ENCODE data around the gene RSF1.

The RSF1 gene

DNA sequence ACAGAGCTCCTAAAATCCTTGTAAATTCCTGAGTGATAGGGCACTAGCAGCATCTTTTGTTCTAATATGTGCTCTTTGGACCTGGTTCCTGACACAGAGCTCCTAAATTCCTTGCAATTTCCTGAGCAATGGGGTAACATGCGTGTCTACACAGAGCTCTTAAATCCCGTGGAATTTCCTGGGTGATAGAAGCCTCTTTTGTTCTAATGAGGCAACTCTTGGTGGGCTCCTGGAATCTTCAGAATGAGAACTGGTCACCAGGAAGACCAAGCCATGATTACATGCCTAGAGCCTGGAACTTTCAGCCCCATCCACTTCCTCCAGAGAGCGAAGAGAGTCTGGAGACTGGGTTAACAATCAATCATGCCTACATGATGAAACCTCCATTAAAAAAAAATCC, 19.0 kb downstream of the RSF1 start:
- DNase-seq (ENCODE audit: low read depth in 2 of 2), result no peak

DNA sequence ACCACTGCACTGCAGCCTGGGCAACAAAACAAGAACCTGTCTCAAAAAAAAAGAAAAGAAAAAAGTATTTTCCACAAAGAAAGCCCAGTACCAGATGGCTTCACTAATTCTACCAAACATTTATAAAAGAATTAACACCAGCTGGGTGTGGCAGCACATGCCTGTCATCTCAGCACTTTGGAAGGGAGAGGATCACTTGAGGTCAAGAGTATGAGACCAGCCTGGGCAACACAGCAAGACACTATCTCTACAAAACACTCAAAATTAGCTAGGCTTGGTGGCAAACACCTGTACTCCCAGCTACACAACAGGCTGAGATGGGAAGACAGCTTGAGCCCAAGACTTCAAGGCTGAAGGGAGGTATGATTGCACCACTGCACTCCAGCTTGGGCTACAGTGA, 20.1 kb downstream of the RSF1 start:
- DNase-seq (ENCODE audit: low read depth in 2 of 2), result no peak

DNA sequence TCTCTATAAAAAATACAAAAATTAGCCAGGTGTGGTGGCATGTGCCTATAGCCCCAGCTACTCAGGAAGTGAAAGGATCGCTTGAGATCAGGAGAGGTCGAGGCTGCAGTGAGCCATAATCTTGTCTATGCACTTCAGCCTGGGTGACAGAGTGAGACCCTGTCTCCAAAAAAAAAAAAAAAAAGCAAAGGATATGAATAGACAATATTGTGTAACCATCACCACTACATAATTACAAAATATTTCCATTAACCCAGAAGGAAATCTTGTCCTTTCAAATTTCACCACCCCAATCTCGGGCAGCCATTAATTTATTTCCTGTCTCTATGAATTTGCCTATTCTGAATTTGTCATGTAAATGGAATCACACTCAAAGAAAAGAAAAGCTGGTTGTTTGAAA, 21.2 kb downstream of the RSF1 start:
- no peak for DNase-seq (ENCODE audit: low read depth in 2 of 2)

DNA sequence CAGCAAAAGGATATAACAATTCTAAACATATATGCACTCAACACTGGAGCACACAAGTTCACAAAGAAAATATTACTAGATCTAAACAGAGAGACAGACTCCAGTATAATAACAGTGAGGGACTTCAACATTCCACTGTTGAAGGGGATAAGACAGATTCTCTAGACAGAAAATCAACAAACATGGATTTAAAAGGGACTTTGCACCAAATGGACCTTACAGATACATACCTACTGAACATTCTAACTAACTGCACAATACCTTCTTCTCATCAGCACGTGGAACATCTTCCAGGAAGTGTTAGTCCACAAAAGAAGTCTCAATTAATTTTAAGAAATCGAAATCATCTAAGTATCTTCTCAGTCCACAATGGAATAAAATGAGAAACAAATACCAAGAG, 26.6 kb downstream of the RSF1 start:
- DNase-seq (ENCODE audit: low read depth in 2 of 2), result no peak

DNA sequence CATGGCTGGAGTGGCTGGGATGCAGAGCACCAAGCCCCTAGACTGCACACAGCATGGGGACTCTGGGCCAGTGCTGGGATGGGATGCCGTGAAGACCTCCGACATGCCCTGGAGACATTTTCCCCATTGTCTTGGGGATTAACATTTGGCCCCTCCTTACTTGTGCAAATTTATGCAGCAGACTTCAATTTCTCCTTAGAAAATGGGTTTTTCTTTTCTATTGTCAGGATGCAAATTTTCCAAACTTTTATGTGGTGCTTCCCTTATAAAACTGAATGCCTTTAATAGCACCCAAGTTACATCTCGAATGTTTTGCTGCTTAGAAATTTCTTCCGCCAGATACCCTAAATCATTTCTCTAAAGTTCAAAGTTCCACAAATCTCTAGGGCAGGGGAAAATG, 29.2 kb downstream of the RSF1 start:
- DNase-seq (ENCODE audit: low read depth in 2 of 2), result no peak

DNA sequence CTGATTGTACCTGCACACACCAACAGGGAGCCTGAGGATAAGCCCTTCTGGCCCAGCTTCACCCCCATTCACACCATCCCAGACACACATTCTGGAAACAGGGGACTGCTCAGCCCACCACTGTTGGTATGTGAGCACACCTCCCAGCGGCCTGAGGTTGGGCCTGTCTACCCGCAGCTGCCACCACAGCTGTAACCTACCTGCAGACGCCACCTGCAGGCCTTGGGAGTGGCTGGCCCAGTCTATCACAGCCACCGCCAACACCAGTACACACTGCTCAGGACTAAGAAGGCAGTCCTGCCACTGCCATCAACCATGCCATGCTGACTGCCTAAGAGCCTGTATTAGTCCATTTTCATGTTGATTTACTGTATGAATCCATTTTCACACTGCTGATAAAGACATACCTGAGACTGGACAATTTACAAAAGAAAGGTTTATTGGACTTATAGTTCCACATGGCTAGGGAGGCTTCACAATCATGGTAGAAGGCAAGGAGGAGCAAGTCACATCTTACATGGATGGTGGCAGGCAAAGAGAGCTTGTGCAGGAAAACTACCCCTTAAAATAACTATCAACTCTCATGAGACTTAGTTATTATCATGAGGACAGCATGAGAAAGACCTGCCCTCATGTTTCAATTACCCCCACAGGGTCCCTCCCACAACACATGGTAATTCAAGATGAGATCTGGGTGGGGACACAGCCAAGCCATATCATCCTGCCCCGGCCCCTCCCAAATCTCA, 30.6 kb downstream of the RSF1 start:
- no peak for DNase-seq (ENCODE audit: low read depth in 2 of 2)

DNA sequence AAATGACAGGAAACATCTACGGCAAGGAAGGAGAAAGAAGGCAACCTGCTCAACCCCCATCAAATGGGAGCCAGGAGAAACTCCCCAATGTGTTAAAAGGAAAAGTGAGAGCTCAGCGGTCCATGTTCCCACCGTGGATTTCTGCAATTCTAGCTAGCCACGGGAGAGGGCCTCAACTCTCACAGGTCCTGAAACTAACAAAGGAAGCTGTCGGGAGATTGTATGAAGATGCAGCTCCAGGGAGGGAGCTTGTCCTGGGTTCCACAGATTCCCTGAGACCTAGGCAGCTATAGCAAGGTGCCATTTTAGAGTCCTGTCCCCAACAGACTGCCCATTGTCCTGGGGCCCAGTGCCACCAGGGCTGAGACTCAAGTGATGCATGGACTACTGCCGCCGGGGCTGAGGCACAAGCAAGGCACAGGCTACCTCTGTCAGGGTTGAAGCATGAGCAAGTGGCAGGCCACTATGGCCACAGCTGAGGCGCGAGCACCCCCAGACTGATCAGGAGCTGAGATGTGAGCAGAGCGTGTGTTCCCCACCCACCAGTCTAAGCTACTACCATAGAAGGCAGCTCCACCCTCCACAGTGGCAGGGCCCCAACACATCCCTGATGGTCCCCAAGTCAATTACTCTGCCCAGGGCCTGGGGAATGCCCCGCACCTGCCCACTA, 31.3 kb downstream of the RSF1 start:
- no peak for DNase-seq (ENCODE audit: low read depth in 2 of 2)

DNA sequence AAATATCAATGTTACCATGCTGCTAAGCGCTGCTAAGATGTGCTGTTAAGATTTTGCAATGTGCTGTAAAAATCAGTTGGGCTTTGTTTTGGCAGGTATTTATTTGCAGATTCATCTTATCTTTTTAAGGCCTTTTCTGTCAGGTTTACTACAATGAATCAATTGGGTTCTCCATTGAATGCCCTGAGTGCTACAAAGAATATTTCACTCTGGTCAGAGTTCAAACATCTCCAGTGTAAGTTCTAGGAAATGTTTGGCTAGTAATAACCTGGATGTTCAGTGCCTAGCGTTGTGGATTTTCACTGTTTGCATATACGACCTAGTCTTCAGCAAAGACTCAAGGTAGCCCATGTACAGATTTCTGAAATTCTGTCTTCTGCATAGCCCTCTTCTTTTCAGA, 36.0 kb downstream of the RSF1 start:
- DNase-seq (ENCODE audit: low read depth in 2 of 2), result no peak

DNA sequence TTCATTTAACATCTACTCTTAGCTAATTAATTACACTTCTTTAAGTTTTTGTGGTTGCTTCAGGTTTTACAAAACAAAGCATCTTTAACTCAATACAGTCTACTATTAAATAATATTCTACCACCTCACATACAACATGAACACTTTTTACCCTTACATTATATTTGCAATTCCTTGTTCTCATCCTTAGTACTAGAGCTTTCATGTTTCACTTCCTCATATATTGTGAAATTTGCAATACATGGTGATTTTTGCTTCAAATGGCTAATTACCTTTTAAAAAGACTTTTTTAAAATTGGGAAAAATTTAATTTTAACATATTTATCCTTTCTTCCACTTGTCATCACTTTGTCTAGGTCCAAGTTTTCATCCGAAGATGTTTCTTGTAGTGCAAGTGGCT, 37.5 kb downstream of the RSF1 start:
- DNase-seq (ENCODE audit: low read depth in 2 of 2), result no peak

DNA sequence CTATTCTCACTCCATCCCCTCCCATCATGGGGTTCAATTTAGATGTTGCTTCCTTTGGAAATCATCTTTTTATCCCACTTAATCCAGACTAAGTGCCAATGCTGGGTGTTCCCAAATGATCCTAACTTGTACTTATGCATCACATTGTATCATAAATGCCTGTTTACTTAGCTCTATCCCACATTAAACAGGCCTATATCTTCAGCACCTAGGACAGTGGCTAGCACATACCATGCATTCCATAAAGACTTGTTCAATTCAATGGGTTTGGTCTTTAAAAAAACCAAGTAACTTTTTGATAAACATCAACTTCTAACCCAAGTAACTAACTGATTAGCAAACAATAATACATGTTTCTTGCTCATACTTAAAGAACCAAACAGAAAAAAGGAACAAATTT, 40.6 kb downstream of the RSF1 start:
- DNase-seq (ENCODE audit: low read depth in 2 of 2), result no peak

DNA sequence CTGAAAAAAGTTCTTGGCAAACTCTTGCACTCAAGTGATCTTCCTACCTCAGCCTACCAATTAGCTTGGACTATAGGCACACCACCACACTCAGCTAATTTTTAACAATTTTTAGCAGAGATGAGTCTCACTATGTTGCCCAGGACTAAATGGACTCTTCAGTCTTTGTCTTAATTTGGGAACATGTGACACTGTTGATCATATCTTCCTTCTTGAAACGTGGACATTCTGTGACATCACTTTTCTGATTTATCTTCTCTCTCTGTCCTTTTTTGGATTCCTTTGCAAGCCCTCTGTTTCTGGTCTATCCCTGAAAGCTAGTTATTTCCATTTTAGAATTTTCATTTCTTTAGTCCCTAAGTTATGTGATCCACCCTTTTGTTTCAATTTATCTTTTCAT, 42.0 kb downstream of the RSF1 start:
- DNase-seq (ENCODE audit: low read depth in 2 of 2), result no peak

DNA sequence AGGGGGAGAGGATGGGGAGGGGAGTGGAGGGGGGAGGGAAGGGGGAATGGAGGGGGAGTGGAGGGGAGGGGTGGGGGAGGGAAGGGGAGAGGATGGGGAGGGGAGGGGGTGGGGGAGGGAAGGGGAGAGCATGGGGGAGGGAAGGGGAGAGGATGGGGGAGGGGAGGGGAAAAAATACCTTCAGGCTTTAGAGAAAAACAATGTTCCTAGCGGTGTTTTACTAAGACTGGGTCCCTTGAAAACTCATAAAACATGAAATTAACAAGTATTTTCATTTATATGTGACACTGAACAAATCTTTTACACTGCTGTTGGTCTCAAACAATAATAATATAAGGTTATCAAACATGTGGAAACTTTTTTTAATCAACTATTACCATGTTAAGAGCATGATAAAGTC, 42.4 kb downstream of the RSF1 start:
- no peak for DNase-seq (ENCODE audit: low read depth in 2 of 2)

DNA sequence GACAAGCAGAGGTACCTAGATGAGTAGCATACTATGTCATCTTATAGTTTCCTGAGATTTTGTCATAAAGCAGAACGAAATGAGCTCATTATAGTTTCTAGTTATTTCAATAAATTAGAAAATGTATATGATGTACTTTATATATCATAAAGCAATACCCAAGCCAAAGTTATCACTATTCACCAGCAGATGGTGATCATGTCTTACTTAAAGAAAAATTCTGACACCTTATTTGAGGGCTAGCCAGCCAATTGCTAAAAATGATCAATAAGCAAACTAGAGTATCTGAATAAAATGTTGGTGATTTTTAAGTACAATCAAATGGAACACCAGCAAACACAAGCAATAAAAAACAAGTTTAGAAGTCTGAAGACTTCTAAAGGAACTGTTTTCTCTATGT, 44.1 kb downstream of the RSF1 start:
- DNase-seq (ENCODE audit: low read depth in 2 of 2), result no peak

DNA sequence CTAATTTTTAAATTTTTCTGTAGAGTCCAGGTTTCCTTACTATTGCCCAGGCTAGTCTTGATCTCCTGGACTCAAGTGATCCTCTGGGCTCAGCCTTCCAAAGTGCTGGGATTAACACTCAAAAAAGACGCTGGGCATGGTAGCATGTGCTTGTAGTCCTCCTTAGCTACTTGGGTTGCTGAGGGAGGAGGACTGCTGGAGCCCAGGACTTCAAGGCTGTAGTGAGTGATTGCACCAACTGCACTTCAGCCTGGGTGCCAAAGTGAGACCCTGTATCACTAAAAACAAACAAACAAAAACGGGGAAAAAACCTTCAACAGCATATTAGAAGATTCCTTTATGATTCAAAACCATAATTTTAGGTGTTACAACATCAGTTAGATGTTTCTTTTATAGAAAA, 44.6 kb downstream of the RSF1 start:
- DNase-seq (ENCODE audit: low read depth in 2 of 2), result no peak

DNA sequence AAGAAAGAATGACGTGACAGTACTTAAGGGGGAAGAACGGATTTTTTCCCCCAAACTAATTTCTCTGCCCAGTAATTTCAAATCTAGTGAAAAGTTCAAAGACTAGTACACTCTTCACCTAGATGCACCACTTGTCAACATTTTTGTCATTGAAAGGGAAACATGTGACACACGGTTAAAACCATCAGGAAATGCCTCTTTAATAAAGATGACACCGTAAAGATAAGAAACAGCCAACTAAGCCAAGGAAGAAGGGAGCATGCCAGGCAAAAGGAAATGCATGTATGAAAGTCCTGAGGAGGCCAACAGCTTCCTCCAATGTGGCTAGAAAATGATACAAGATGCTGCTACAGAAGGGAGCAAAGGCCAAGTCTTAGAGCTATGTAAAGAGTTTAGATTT, 49.4 kb downstream of the RSF1 start:
- no peak for DNase-seq (ENCODE audit: low read depth in 2 of 2)

DNA sequence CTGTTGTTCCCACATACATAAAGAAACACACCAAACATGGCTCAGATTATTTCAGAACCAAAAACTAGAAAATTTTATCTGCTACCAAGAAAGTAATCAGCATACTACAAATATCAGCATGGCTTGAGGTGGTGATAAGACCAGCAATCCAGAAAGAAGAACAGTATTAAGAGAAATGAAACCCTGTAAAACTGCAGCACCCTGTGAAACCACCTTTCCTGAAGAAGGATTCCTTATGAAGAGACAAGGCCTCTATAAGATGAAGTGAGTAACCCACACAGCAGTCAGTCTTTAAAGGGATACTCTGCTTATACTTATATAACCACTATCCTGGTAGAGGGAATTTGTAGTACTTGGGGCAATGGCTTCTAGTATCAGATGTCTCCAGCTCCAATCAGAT, 49.9 kb downstream of the RSF1 start:
- no peak for DNase-seq (ENCODE audit: low read depth in 2 of 2)

DNA sequence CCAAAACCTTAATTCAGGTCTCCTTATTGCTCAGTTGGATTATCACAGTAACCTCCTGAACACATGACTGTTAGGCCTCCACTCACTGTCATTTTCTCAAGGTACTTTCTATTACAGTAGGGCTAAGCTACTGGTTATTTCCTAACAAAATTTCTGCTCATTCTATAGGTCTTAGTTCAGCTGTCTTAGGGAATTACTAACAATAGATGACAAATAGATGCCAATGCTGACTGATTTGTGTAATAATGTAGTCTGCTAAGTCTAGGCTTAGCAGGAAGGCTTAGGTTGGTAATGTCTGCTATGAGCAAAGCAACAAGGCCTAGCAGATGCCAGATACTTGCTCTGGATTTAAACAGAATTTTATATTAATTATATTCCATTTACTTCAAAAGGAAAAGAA, 58.1 kb downstream of the RSF1 start:
- DNase-seq (ENCODE audit: low read depth in 2 of 2), result no peak

DNA sequence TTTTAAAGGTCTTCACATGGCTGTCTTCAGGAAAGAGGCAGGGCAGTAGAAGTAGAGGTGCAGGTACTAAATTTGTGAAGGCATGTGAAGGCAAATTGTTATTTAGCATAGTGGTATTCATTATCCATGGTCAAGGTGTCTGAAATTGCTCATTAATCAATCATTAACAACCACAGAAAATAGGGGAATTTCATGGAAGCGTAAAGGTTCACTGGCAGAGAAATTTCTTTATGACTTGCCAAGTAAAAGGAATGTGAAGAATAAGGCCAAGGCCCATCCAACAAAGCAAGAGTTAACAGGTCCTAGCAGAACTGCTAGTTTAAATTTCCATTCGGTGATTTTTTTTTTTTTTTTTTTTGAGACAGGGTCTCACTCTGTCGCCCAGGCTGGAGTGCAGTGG, 59.0 kb downstream of the RSF1 start:
- DNase-seq (ENCODE audit: low read depth in 2 of 2), result no peak

DNA sequence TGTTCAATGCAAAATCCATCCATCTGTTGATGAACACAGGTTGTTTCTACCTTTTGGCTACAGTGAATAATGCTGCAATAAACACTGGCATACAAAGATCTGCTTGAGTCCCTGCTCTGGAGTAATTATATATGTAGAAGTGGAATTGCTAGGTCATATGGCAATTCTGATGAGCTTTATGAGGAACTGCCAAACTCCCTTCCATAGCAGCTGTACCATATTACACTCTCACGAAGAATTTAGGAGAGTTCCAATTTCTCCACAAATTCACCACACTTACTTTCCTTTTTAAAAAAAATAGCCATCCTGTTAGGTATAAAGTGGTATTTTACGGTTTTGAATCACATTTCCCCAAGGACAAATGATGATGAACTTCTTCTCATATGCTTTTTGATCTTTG, 62.2 kb downstream of the RSF1 start:
- DNase-seq (ENCODE audit: low read depth in 2 of 2), result no peak

DNA sequence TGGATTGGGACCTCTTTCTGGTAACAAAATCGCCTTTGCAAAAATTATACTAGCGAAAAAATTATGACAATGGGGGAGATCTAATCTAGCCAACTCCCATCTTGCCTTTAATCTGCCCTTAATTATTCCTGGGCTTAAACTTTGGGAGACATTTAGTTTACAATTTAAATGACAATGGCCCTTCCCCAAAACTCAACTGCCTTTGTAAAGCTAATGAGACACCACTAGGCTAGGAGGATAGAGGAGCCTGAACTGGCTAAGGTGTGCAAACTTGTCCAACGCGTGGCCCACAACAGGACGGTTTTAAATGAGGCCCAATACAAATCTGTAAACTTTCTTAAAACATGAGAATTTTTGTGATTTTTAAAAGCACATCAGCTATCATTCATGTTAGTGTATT, 67.3 kb downstream of the RSF1 start:
- no peak for DNase-seq (ENCODE audit: low read depth in 2 of 2)

DNA sequence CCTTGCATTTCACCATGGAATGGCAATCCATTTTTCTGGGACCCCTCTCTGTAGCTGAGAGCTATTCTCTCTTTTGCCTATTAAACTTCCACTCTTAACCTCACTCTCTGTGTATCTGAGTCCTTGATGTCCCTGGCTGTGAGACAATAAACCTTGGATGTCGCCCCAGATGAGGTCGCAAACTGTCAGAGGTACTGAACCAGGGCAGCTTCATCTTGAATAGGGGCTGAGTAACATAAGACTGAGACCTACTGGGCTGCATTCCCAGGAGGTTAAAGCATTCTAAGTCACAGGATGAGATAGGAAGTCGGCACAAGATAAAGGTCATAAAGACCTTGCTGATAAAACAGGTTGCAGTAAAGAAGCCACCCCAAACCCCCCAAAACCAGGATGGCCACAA, 68.0 kb downstream of the RSF1 start:
- DNase-seq (ENCODE audit: low read depth in 2 of 2), result no peak

DNA sequence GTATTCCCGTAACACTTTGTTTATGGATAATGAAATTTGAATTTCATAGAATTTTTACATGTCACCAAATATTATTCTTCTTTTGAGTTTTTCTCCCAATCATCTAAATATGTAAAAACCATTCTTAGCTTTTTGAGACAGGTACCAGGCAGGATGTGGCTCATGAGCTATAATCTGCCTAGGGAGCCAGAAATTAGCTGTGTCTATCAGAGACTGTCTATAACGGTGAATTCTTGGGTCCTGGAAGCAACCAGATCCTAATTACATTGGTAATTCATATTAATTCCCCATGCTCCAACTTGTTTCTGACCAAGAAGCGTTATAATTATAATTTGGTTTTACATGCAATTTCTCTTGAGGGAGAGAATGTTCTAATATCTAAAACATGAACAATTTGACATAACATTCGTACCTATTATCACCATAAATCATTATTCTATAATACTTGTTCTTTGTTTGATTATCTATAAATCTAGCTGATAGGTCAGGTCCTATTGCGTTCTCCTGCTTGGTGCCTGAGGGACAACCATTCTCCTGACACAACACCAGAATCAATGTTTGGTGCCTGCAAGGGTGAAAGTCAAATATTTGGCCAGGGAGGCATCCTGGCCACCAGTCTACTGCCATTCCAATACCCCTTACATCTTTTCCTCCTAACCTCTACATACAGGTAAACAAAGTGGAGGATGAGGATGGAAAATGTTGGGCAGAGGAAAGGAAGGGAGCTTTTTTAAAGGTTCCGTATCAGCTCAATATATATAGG, 69.9 kb downstream of the RSF1 start:
- no peak for DNase-seq (ENCODE audit: low read depth in 2 of 2)

DNA sequence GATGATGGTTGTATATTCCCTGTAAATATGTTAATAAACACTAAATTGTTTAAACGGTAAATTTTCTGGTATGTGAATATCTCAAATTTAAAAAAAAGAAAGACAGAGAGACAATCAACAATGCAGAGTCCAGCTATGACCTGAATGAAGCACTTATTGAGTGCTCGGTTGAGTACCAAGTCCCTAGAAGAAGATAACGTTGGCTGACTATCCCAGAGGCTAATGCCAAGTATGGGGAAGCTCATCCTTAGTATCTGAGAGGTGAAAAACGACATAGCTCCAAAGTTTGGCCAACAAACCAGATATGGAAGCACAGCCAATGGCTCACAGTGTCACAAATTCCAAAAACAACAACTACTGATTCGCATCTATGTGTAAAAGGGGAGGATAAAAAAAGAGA, 71.3 kb downstream of the RSF1 start:
- DNase-seq (ENCODE audit: low read depth in 2 of 2), result no peak
